HepG2 (cell line): ENCODE results near the gene SNX9. TPM values are rescaled to one million over a fixed set of nuclear protein-coding genes. Genes with fewer than 3 reads are reported as not detected.

ENCODE experiments used
- AFF4 ChIP-seq: sonication (generic); formaldehyde crosslinking; IDR thresholded peaks from 2 replicates; pipeline ENCODE4 v1.4.0; 2020; ENCODE audit warnings: missing genetic modification reagents
- IKZF4 ChIP-seq: sonication (generic); formaldehyde crosslinking; IDR thresholded peaks from 2 replicates; pipeline ENCODE4 v1.5.1; 2020; ENCODE audit warnings: borderline replicate concordance, mild to moderate bottlenecking, low read depth, missing genetic modification reagents; ENCODE audit errors: not compliant biosample characterization
- NR0B2 ChIP-seq: sonication (generic); formaldehyde crosslinking; IDR thresholded peaks from 2 replicates; pipeline ENCODE4 v1.4.0; 2020; ENCODE audit warnings: mild to moderate bottlenecking, missing genetic modification reagents
- NR1H2 ChIP-seq: sonication (generic); formaldehyde crosslinking; IDR thresholded peaks from 2 replicates; pipeline ENCODE4 v1.8.1; 2022; ENCODE audit warnings: low read depth, missing genetic modification reagents, borderline replicate concordance
- RERE ChIP-seq: IDR thresholded peaks from 2 replicates; pipeline ENCODE4 v1.6.1; 2016; ENCODE audit warnings: low read depth, missing genetic modification reagents, missing compliant biosample characterization
- SIN3A ChIP-seq: IDR thresholded peaks from 2 replicates; pipeline ENCODE4 v1.6.1; 2011; ENCODE audit warnings: low read depth, mild to moderate bottlenecking, control low read depth, low read length, borderline replicate concordance
- TEF ChIP-seq: sonication (generic); formaldehyde crosslinking; IDR thresholded peaks from 2 replicates; pipeline ENCODE4 v1.5.0; 2020; ENCODE audit warnings: missing genetic modification reagents
- ZNF207 ChIP-seq: fragments of 450-650 bp; IDR thresholded peaks from 2 replicates; pipeline ENCODE4 v1.6.1; 2016; ENCODE audit warnings: antibody characterized with exemption, borderline replicate concordance
- ZNF501 ChIP-seq: sonication (generic); formaldehyde crosslinking; IDR thresholded peaks from 2 replicates; pipeline ENCODE4 v1.5.1; 2020; ENCODE audit warnings: mild to moderate bottlenecking, moderate library complexity, missing genetic modification reagents
- ZNF574 ChIP-seq: sonication (generic); formaldehyde crosslinking; IDR thresholded peaks from 2 replicates; pipeline ENCODE4 v1.4.0; 2020; ENCODE audit warnings: missing genetic modification reagents
- ZNF710 ChIP-seq: sonication (generic); formaldehyde crosslinking; IDR thresholded peaks from 2 replicates; pipeline ENCODE4 v1.5.0; 2020; ENCODE audit warnings: mild to moderate bottlenecking, missing genetic modification reagents, borderline replicate concordance
- ZNF782 ChIP-seq: sonication (generic); formaldehyde crosslinking; IDR thresholded peaks from 2 replicates; pipeline ENCODE4 v1.4.0; 2020; ENCODE audit warnings: missing genetic modification reagents, mild to moderate bottlenecking, borderline replicate concordance
- polyA plus RNA-seq, 8 experiments: library from polyadenylated mRNA; depleted of rRNA in 3 of 8; stranded (reverse) in 7 of 8; unstranded in 1 of 8; fragments of >200 nt; fragmentation: Illumina TruSeq in 4 of 8; extraction: Trizol in 4 of 8; gene quantifications; 2 replicates each; pipeline versions ENCODE4 v1.2.1 to v1.2.3, GENCODE V29; 2011 to 2016; ENCODE audit warnings: low read depth in 4 of 8, missing spikeins in 1 of 8, mixed read lengths in 1 of 8; ENCODE audit not compliant: insufficient read depth in 1 of 8
- total RNA-seq, 5 experiments: library from RNA; depleted of rRNA; stranded (reverse); fragments of >200 nt; fragmentation: Illumina TruSeq; extraction: Trizol; gene quantifications; 2 replicates each; pipeline ENCODE4 v1.2.3, GENCODE V29; 2016; ENCODE audit warnings: low read depth in 1 of 5

The SNX9 gene
- total and polyA plus RNA-seq, 2 of the 13 experiments (the other 11 are each of a cell fraction or from before 2014, with no cell fraction given) = 21.9 to 36.0 TPM

GRCh38 chr6:157773248-157773773 lies 49.7 kb upstream of the SNX9 start (continued):
- no peak for TF ChIP-seq TEF (CRISPR knock-in tag)
- 0 out of 2 replicates have a peak, but pooled peaks have one; percentile 51 for TF ChIP-seq NR0B2
- TF ChIP-seq AFF4 = no peak
- TF ChIP-seq ZNF574 = peak; percentile 42; the same call in 1 of the 2 replicates
- 0 out of 2 replicates have a peak, but pooled peaks have one; percentile 24 for TF ChIP-seq ZNF782 (CRISPR knock-in tag)
- peak; percentile 69 for TF ChIP-seq ZNF501 (CRISPR knock-in tag)
- no peak for TF ChIP-seq ZNF207
- no peak for TF ChIP-seq RERE (CRISPR knock-in tag)
- no peak for TF ChIP-seq NR1H2 (CRISPR knock-in tag)
- TF ChIP-seq IKZF4 (CRISPR knock-in tag) = no peak
- TF ChIP-seq SIN3A = no peak
- TF ChIP-seq ZNF710 (CRISPR knock-in tag) = peak; percentile 55; the same call in 1 of the 2 replicates
